A549 treated with Mapracorat at 1 μM for 4 hours (cell line): Measurements from ENCODE around the gene SLC25A5. TPM values are rescaled to one million over a fixed set of nuclear protein-coding genes. Genes with fewer than 3 reads are reported as not detected.

ENCODE experiments used
- total RNA-seq: library from RNA; stranded (reverse); fragments of 200-300 nt; extraction: Qiagen RNA extraction; gene quantifications from 5 replicates; pipeline ENCODE4 v1.2.3, GENCODE V29; 2022

The SLC25A5 gene
- total RNA-seq: 722 to 776 TPM (median 767 TPM) in 5 replicates

GRCh38 chrX:119467842-119468550 lies at the start of gene SLC25A5:
SLC25A5 (plus strand) TSS chrX:119468444; CDS start chrX:119468516, 72 bp downstream.

Other genes starting within 250 kb of the SLC25A5 start
- gene PGRMC1, start 232.2 kb upstream of the SLC25A5 start, total RNA-seq: 137 to 153 TPM (median 149 TPM) in 5 replicates
- 25.8 to 32.0 TPM (median 30.4 TPM) in 5 replicates for gene SLC25A43, start 69.1 kb upstream of the SLC25A5 start, total RNA-seq
- gene STEEP1, start 97.0 kb downstream of the SLC25A5 start, total RNA-seq: 30.6 to 40.8 TPM (median 30.8 TPM) in 5 replicates
- 133 to 145 TPM (median 142 TPM) in 5 replicates for gene UBE2A, start 106.1 kb downstream of the SLC25A5 start, total RNA-seq
- 16.8 to 18.7 TPM (median 17.0 TPM) in 5 replicates for gene NKRF, start 138.0 kb downstream of the SLC25A5 start, total RNA-seq
- 9.6 to 12.6 TPM (median 10.9 TPM) in 5 replicates for gene SEPTIN6, start 224.7 kb downstream of the SLC25A5 start, total RNA-seq